Measurements from ENCODE around the gene KLHL2. TPM values are rescaled to one million over a fixed set of nuclear protein-coding genes. Genes with fewer than 3 reads are reported as not detected.

KLHL2 gene
- total and polyA plus RNA-seq, 2 of the 13 experiments (the other 11 are each of a cell fraction or from before 2014, with no cell fraction given): 9.2 to 17.6 TPM

- Histone ChIP-seq H3K4me3 (replicated peaks in 1 of 3; ENCODE audit: insufficient read depth in 1 of 3, low read depth in 2 of 3, low read length in 3 of 3) (no peak overlapping the region), H3K27me3 (ENCODE audit: control insufficient read depth in 1 of 2, insufficient read depth in 2 of 2, low read length in 2 of 2) (no peaks in the 10 kb centered on the region), H4K20me1 (ENCODE audit: insufficient read depth, low read length) (no peaks in the 10 kb centered on the region), H3K4me2 (ENCODE audit: low read depth, low read length) (no peak overlapping the region), H3K4me1 (ENCODE audit: insufficient read depth, low read length) (no peaks in the 10 kb centered on the region), H3K27ac (ENCODE audit: extremely low read length, insufficient read depth, low read length) (no peak overlapping the region), H3K79me2 (ENCODE audit: insufficient read depth, low read length) (no peaks in the 10 kb centered on the region), H3K36me3 (replicated peaks in 1 of 2; ENCODE audit: control insufficient read depth in 1 of 2, insufficient read depth in 2 of 2, low read length in 2 of 2) (peaks cover 4 to 9% of the 10 kb centered on the region in 2 experiments), H2AFZ (ENCODE audit: low read length) (no peak overlapping the region), H3K9me3 (ENCODE audit: low read length) (no peaks in the 10 kb centered on the region), H3K9ac (ENCODE audit: insufficient read depth, low read depth, low read length) (no peak overlapping the region)
- ChIA-PET CTCF (ENCODE audit: low intra/inter-chr PET ratio, low total read pairs) (no interaction called here), POLR2A (no interaction called here)
- no TSS peak for BruUV-seq (replicated peaks)
- no peak for DNase-seq (ENCODE audit: low spot score)
- intact Hi-C loops (cut with micrococcal nuclease; ENCODE audit: unreplicated experiment): no loop called here
- ATAC-seq: no peak
- no peak for FAIRE-seq
- in situ Hi-C loops (cut with HindIII; ENCODE audit: extremely low pct_ligation_motif_present, low pct_unique_long_range_greater_than_20kb): no loop called here
- WGBS (ENCODE audit: low lambda C conversion rate): 91% methylated on average over 2 of the region's 2 CpGs
- TF ChIP-seq E2F2 (CRISPR knock-in tag; IDR thresholded peaks at IDR 0.05; ENCODE audit: borderline replicate concordance) (no peak), KMT2B (CRISPR knock-in tag; IDR thresholded peaks at IDR 0.05) (no peak), HOXD1 (CRISPR knock-in tag; IDR thresholded peaks at IDR 0.05) (no peak), RFXAP (CRISPR knock-in tag; IDR thresholded peaks at IDR 0.05; ENCODE audit: borderline replicate concordance) (no peak), ZNF253 (CRISPR knock-in tag; IDR thresholded peaks at IDR 0.05; ENCODE audit: borderline replicate concordance) (no peak), ATF7 (IDR thresholded peaks at IDR 0.05) (0 out of 2 replicates have a peak, but pooled peaks have one; percentile 30), ATF7 (CRISPR knock-in tag; IDR thresholded peaks at IDR 0.05) (no peak), ZNF33A (CRISPR knock-in tag; IDR thresholded peaks at IDR 0.05; ENCODE audit: borderline replicate concordance) (no peak), NFKBIZ (CRISPR knock-in tag; IDR thresholded peaks at IDR 0.05) (no peak)
These were observed 86.7 kb downstream of the KLHL2 start for GRCh38 chr4:165293927-165294649.
